GM10248 (cell line): ENCODE data around the gene DBT.
A peak's percentile ranks its signal among the peaks of the same experiment; 100 is the strongest.
"Not testable (repeated sequence)": the region's sequence is repeated elsewhere in the genome, so short reads cannot be mapped to it uniquely, and the experiment has no call there.

Source experiments
- CTCF ChIA-PET: fragments of 300-600 bp; sonication (Branson Sonifier 250); formaldehyde crosslinking; extraction: SDS; loops from one replicate; lab custom pipeline; 2021; ENCODE audit warnings: antibody characterized with exemption; lab: Yijun Ruan, JAX
- POLR2A ChIA-PET: fragments of 350-650 bp; sonication (Branson Sonifier 250); formaldehyde crosslinking; extraction: SDS; loops from one replicate; lab custom pipeline; 2020; ENCODE audit warnings: antibody characterized with exemption; lab: Yijun Ruan, JAX
- DNase-seq: peaks from one replicate; pipeline ENCODE4 v3.0.0; 2012; ENCODE audit errors: extremely low spot score
- TF ChIP-seq, protein P1 (sequence below): IDR thresholded peaks from 2 replicates; pipeline ENCODE4 v1.5.1; 2012; ENCODE audit warnings: mild to moderate bottlenecking, low read depth; ENCODE audit errors: extremely low read depth, missing control alignments, control extremely low read depth

Gene DBT

DNA sequence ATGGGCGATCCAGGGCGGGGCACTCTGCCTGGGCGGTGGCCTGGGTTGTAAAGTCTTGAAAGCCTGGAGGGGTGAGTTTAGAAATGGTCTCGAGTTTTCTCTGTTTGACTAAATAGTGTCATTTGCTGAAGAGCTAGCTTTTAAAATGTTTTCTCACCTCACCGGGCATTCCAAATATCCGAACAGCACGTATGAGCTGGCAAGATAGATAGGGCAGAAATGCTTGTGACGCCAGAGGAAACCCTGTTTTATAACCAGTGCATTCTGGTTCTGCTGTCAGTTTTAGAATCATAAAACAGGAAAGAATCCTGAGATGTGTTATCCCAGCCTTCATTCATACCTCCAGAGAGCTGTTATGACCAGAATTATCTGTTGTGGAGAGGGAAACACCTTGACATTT is 17.1 kb upstream of the DBT start:
- ChIA-PET CTCF (interaction anchor here (1.1 to 2.6 kb wide), 8 partner anchors 10 to 619 kb away, joined by 3 to 6 read pairs (median 4); partner anchors contain the start of gene DBT), POLR2A (interaction anchor here (2.4 kb wide), 1 partner anchor 17 kb away, joined by 13 read pairs; the partner anchor contains the start of gene DBT)
- TF ChIP-seq, protein P1, sequence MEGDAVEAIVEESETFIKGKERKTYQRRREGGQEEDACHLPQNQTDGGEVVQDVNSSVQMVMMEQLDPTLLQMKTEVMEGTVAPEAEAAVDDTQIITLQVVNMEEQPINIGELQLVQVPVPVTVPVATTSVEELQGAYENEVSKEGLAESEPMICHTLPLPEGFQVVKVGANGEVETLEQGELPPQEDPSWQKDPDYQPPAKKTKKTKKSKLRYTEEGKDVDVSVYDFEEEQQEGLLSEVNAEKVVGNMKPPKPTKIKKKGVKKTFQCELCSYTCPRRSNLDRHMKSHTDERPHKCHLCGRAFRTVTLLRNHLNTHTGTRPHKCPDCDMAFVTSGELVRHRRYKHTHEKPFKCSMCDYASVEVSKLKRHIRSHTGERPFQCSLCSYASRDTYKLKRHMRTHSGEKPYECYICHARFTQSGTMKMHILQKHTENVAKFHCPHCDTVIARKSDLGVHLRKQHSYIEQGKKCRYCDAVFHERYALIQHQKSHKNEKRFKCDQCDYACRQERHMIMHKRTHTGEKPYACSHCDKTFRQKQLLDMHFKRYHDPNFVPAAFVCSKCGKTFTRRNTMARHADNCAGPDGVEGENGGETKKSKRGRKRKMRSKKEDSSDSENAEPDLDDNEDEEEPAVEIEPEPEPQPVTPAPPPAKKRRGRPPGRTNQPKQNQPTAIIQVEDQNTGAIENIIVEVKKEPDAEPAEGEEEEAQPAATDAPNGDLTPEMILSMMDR = no peak
- DNase-seq = no peak

DNA sequence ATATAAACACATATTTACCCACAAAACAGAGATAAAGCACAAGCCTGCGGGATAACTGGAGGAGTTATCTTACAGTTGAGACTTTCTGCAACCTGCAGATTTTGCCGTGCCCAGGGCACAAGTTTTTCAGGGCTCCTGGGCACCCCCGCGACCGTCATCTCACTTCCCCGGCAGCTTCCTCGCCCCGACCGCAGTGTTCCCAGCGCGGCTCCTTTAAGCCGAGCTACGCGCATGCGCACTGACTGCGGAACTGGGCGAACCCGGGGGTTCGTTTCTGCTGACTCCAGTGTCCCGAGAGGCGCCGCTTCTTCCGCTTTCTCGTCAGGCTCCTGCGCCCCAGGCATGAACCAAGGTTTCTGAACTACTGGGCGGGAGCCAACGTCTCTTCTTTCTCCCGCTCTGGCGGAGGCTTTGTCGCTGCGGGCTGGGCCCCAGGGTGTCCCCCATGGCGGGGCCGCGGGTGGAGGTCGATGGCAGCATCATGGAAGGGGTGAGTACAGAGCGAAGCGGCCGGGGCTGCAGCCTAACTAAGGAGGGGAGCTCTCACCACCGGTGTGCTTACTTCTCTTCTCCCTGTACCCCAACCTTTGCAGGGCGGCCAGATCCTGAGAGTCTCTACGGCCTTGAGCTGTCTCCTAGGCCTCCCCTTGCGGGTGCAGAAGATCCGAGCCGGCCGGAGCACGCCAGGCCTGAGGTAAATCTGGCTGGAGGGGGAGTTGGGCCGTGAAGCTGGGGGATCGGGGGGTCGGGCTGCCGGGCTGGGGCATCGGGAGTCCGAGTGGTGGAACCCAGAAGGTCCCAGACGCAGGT is 16.5 kb upstream of the DBT start, which contains the start of gene RTCA:
Gene RTCA, plus strand, starts transcription at position 286 of the 810 bp plus-strand sequence. Its CDS starts 160 bp downstream, at position 446.
- TF ChIP-seq, protein P1 = no peak
- POLR2A ChIA-PET = interaction anchor here (2.4 kb wide), 1 partner anchor 16 kb away, joined by 13 read pairs; the partner anchor contains the start of gene DBT
- peak; percentile 95 for DNase-seq
- CTCF ChIA-PET = interaction anchor here (0.9 to 2.6 kb wide), 16 partner anchors 10 to 619 kb away, joined by 3 to 6 read pairs (median 4); partner anchors contain the start of gene DBT

GRCh38 chr1:100265562-100265930 is 15.9 kb upstream of the DBT start:
- ChIA-PET CTCF (interaction anchor here (0.8 to 2.6 kb wide), 14 partner anchors 14 to 620 kb away, joined by 3 to 6 read pairs (median 4); no protein-coding TSS in a partner anchor), POLR2A (interaction anchor here (2.4 kb wide), 1 partner anchor 16 kb away, joined by 13 read pairs; the partner anchor contains the start of gene DBT)
- DNase-seq = no peak
- TF ChIP-seq, protein P1 = no peak

DNA sequence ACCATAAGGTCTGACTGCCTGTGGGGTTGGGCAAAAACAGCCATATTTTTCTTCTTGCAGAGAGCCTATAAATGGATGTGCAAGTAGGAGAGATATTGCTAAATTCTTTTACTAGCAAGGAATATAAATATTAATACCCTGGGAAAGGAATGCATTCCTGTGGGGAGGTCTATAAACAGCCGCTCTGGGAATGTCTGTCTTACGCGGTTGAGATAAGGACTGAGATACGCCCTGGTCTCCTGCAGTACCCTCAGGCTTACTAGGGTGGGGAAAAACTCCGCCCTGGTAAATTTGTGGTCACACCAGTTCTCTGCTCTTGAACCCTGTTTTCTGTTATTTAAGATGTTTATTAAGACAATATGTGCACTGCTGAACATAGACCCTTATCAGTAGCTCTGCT is 14.4 kb upstream of the DBT start:
- POLR2A ChIA-PET, DNase-seq: not testable (repeated sequence)
- CTCF ChIA-PET = interaction anchor here (1.0 to 1.5 kb wide), 3 partner anchors 9 to 456 kb away, joined by 3 to 4 read pairs (median 3); no protein-coding TSS in a partner anchor

DNA sequence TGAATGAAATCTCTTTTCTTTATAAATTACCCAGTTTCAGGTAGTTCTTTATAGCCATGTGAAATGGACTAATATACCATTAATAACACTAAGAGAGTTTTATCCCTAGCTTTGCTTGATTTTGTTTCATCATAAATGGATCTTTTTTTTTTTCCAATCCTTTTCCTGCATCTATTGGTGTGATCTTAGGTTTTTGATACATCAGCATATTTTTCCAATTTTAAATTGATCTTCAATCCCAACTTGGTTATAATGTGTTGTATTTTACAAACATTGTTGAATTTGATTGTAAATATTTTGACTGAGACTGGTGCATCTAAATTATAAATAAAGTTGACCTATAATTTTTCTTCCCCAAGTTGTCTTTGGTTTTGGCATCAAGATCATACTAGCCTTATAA is 12.1 kb upstream of the DBT start:
- no peak for DNase-seq
- CTCF ChIA-PET = no interaction called here
- POLR2A ChIA-PET = no interaction called here
- TF ChIP-seq, protein P1 = no peak

GRCh38 chr1:100258427-100258826 is 8.8 kb upstream of the DBT start:
- POLR2A ChIA-PET, CTCF ChIA-PET, DNase-seq: not testable (repeated sequence)

- CTCF ChIA-PET = interaction anchor here (1.1 kb wide), 1 partner anchor 10 kb away, joined by 4 read pairs; the partner anchor contains the start of gene RTCA
Measured at GRCh38 chr1:100256273-100256672, 6.6 kb upstream of the DBT start.

GRCh38 chr1:100253552-100253951 is 3.9 kb upstream of the DBT start:
- TF ChIP-seq, protein P1 = no peak
- CTCF ChIA-PET = no interaction called here

More at GRCh38 chr1:100256273-100256672, 6.6 kb upstream of the DBT start:
- DNase-seq, POLR2A ChIA-PET: not testable (repeated sequence)

More at GRCh38 chr1:100253552-100253951, 3.9 kb upstream of the DBT start:
- no peak for DNase-seq
- POLR2A ChIA-PET = no interaction called here
